Activated CD8-positive, alpha-beta memory T cell treated with anti-CD3 and anti-CD28 coated beads for 1 hour (primary cell): ENCODE data around the gene SNRNP200.

ENCODE experiments used
- DNase-seq, 2 donors: peaks; one replicate each; pipeline ENCODE4 v3.0.0-alpha.2; 2020; ENCODE audit warnings: low read depth in 1 of 2; ENCODE audit errors: extremely low read depth in 1 of 2

Gene SNRNP200

GRCh38 chr2:96253006-96253405 lies 52.3 kb downstream of the SNRNP200 start:
- DNase-seq: no peak

GRCh38 chr2:96252526-96252925 lies 52.8 kb downstream of the SNRNP200 start:
- no peak for DNase-seq

GRCh38 chr2:96251721-96252292 lies 53.5 kb downstream of the SNRNP200 start:
- DNase-seq: no peak

- DNase-seq: no peak
Measured at GRCh38 chr2:96250188-96250587, 55.2 kb downstream of the SNRNP200 start.

- no peak for DNase-seq
Measured at GRCh38 chr2:96249654-96250053, 55.7 kb downstream of the SNRNP200 start.

- no peak for DNase-seq
Measured at GRCh38 chr2:96248624-96249023, 56.7 kb downstream of the SNRNP200 start.

- DNase-seq: no peak
Measured at GRCh38 chr2:96247896-96248295, 57.5 kb downstream of the SNRNP200 start.

- DNase-seq: no peak
Measured at GRCh38 chr2:96247009-96247408, 58.3 kb downstream of the SNRNP200 start.

GRCh38 chr2:96245609-96246390 lies 59.5 kb downstream of the SNRNP200 start:
- DNase-seq: no peak

- DNase-seq: no peak
Measured at GRCh38 chr2:96243843-96244242, 61.5 kb downstream of the SNRNP200 start.

- no peak for DNase-seq
Measured at GRCh38 chr2:96241900-96242611, 63.3 kb downstream of the SNRNP200 start.

GRCh38 chr2:96241227-96241626 lies 64.1 kb downstream of the SNRNP200 start:
- no peak for DNase-seq

- no peak for DNase-seq
Measured at GRCh38 chr2:96240341-96241038, 64.9 kb downstream of the SNRNP200 start.

- no peak for DNase-seq
Measured at GRCh38 chr2:96239745-96240264, 65.5 kb downstream of the SNRNP200 start.

- no peak for DNase-seq
Measured at GRCh38 chr2:96239091-96239490, 66.3 kb downstream of the SNRNP200 start.

- DNase-seq: no peak
Measured at GRCh38 chr2:96238266-96238665, 67.1 kb downstream of the SNRNP200 start.

- no peak for DNase-seq
Measured at GRCh38 chr2:96236882-96237281, 68.5 kb downstream of the SNRNP200 start.

- DNase-seq: no peak
Measured at GRCh38 chr2:96233880-96234316, 71.4 kb downstream of the SNRNP200 start.

- no peak for DNase-seq
Measured at GRCh38 chr2:96233436-96233835, 71.9 kb downstream of the SNRNP200 start.

- DNase-seq: no peak
Measured at GRCh38 chr2:96231316-96231715, 74.0 kb downstream of the SNRNP200 start.

GRCh38 chr2:96225016-96225533 lies 80.3 kb downstream of the SNRNP200 start:
- no peak for DNase-seq
